Endothelial cell of umbilical vein (primary cell): ENCODE data around the gene KRT1. TPM values are rescaled to one million over a fixed set of nuclear protein-coding genes. Genes with fewer than 3 reads are reported as not detected.

Source experiments
- BruUV-seq: library from RNA; stranded (reverse); fragments of 400-500 nt; replicated peaks from 2 replicates; lab custom pipeline; 2021; lab: Mats Ljungman, UMichigan
- CTCF ChIA-PET: fragments of 300-600, 350-600 bp; sonication (Branson Sonifier 250); formaldehyde crosslinking; loops from one replicate; lab custom pipeline; 2021; ENCODE audit warnings: antibody characterized with exemption, inconsistent platforms; lab: Charles Lee
- POLR2A ChIA-PET: fragments of 300-600, 350-600 bp; sonication (Branson Sonifier 250); formaldehyde crosslinking; loops from one replicate; lab custom pipeline; 2021; ENCODE audit warnings: antibody characterized with exemption, inconsistent platforms; lab: Charles Lee
- DNase-seq: peaks from one replicate; pipeline ENCODE4 v3.0.0-alpha.2; 2011; ENCODE audit warnings: low read depth, low spot score
- FAIRE-seq: peaks from 2 replicates; lab custom pipeline; 2011; peaks lifted over from hg19 to GRCh38; lab: Jason Lieb, UNC
- H2AFZ ChIP-seq: 2 replicates; pipeline ENCODE4 v1.6.0; 2012; ENCODE audit warnings: low read depth, low read length, control low read depth, inconsistent platforms
- H3K27ac ChIP-seq: 2 replicates; pipeline ENCODE4 v1.5.1; 2011; ENCODE audit warnings: low read depth, mild to moderate bottlenecking, control low read depth, low read length, moderate library complexity; ENCODE audit not compliant: insufficient read depth
- H3K27me3 ChIP-seq, 2 experiments: 2 replicates each; pipeline versions ENCODE4 v1.6.0 to v1.6.1; 2011; ENCODE audit warnings: low read length in 2 of 2, mixed read lengths in 1 of 2; ENCODE audit not compliant: control insufficient read depth in 2 of 2, insufficient read depth in 2 of 2
- H3K36me3 ChIP-seq, 2 experiments: 2 replicates in 1 of 2; 3 replicates in 1 of 2; pipeline ENCODE4 v1.5.1; 2011; ENCODE audit warnings: low read length in 2 of 2, mild to moderate bottlenecking in 1 of 2, moderate library complexity in 1 of 2; ENCODE audit not compliant: control insufficient read depth in 2 of 2, insufficient read depth in 2 of 2; ENCODE audit errors: extremely low read depth in 1 of 2
- H3K4me1 ChIP-seq: 3 replicates; pipeline ENCODE4 v1.5.1; 2011; ENCODE audit warnings: mild to moderate bottlenecking, low read length; ENCODE audit not compliant: control insufficient read depth, insufficient read depth; ENCODE audit errors: extremely low read depth
- H3K4me2 ChIP-seq: 2 replicates; pipeline ENCODE4 v1.6.1; 2011; ENCODE audit warnings: low read length, control low read depth, mixed read lengths; ENCODE audit not compliant: insufficient read depth
- H3K4me3 ChIP-seq, 3 experiments: fragments of 200-600 bp in 1 of 3; sonication (generic), shearing (Covaris generic) in 1 of 3; replicated peaks in 1 of 3; 2 replicates each; pipeline ENCODE4 v1.5.1; 2011 to 2016; ENCODE audit warnings: control low read depth in 3 of 3, low read length in 3 of 3, mild to moderate bottlenecking in 2 of 3, inconsistent platforms in 1 of 3, low read depth in 1 of 3, moderate library complexity in 1 of 3; ENCODE audit not compliant: insufficient read depth in 1 of 3
- H3K79me2 ChIP-seq: 2 replicates; pipeline ENCODE4 v1.6.0; 2012; ENCODE audit warnings: low read length, inconsistent platforms; ENCODE audit not compliant: control insufficient read depth, insufficient read depth
- H3K9ac ChIP-seq: replicated peaks from 2 replicates; pipeline ENCODE3; 2011; ENCODE audit warnings: low read length, control low read depth; ENCODE audit not compliant: insufficient read depth; ENCODE audit errors: extremely low read depth
- H3K9me1 ChIP-seq: replicated peaks from 3 replicates; pipeline ENCODE4 v1.6.0; 2011; ENCODE audit warnings: mild to moderate bottlenecking, low read length; ENCODE audit not compliant: control insufficient read depth, insufficient read depth; ENCODE audit errors: extremely low read depth
- H3K9me3 ChIP-seq: replicated peaks from 2 replicates; pipeline ENCODE4 v1.5.1; 2012; ENCODE audit warnings: low read length, inconsistent platforms; ENCODE audit not compliant: control insufficient read depth, insufficient read depth
- H4K20me1 ChIP-seq: replicated peaks from 2 replicates; pipeline ENCODE3; 2011; ENCODE audit warnings: mild to moderate bottlenecking, low read length; ENCODE audit not compliant: control insufficient read depth, insufficient read depth; ENCODE audit errors: extremely low read depth
- EZH2 ChIP-seq: IDR thresholded peaks from 2 replicates; pipeline ENCODE4 v1.6.1; 2012; ENCODE audit warnings: borderline replicate concordance, low read depth, mild to moderate bottlenecking, moderate library complexity, low read length, inconsistent platforms; ENCODE audit not compliant: severe bottlenecking
- FOS ChIP-seq: IDR thresholded peaks from 2 replicates; pipeline ENCODE4 v1.6.1; 2011; ENCODE audit warnings: mild to moderate bottlenecking, low read length, moderate library complexity, borderline replicate concordance; ENCODE audit not compliant: insufficient read depth
- GATA2 ChIP-seq: IDR thresholded peaks from 2 replicates; pipeline ENCODE4 v1.7.0; 2011; ENCODE audit warnings: low read depth, mild to moderate bottlenecking, moderate library complexity, mixed read lengths, low read length; ENCODE audit not compliant: insufficient read length, insufficient read depth
- JUN ChIP-seq: IDR thresholded peaks from 2 replicates; pipeline ENCODE4 v1.6.1; 2011; ENCODE audit warnings: borderline replicate concordance, low read depth; ENCODE audit not compliant: insufficient read length, insufficient read depth
- MYC ChIP-seq: IDR thresholded peaks from one replicate; pipeline ENCODE4 v1.6.1; 2011; ENCODE audit warnings: mild to moderate bottlenecking, low read depth, low read length
- POLR2A ChIP-seq: IDR thresholded peaks from 2 replicates; pipeline ENCODE4 v1.6.1; 2012; ENCODE audit warnings: low read depth, mild to moderate bottlenecking, control low read depth, low read length
- POLR2AphosphoS5 ChIP-seq: IDR thresholded peaks from 2 replicates; pipeline ENCODE4 v1.6.1; 2012; ENCODE audit warnings: low read depth, mild to moderate bottlenecking, control low read depth, low read length, moderate library complexity; ENCODE audit not compliant: insufficient read depth
- dilution Hi-C: fragments of 300-500 bp; cut with MboI; formaldehyde crosslinking; loops from one replicate; pipeline ENCODE4 v1.15.0; 2019; ENCODE audit warnings: low sequenced_read_pairs; ENCODE audit not compliant: extremely low pct_ligation_motif_present
- intact Hi-C: fragments of 100-400 bp; cut with micrococcal nuclease; formaldehyde crosslinking; loops from one replicate; pipeline ENCODE4 v1.10.0; 2022
- polyA plus RNA-seq, 4 experiments: library from polyadenylated mRNA; depleted of rRNA in 3 of 4; stranded (reverse) in 3 of 4; unstranded in 1 of 4; fragments of >200 nt; gene quantifications; 2 replicates each; pipeline versions ENCODE4 v1.2.1 to v1.2.3, GENCODE V29; 2011 to 2012; ENCODE audit warnings: missing spikeins in 1 of 4
- total RNA-seq: library from RNA; stranded (reverse); gene quantifications from 2 replicates; pipeline ENCODE4 v1.2.3, GENCODE V29; 2021
- TF ChIP-seq, protein P1 (sequence below), 2 donors: IDR thresholded peaks; 1 replicate in 1 of 2; 2 replicates in 1 of 2; pipeline ENCODE4 v1.5.1; 2011; ENCODE audit warnings: low read length in 2 of 2, mild to moderate bottlenecking in 2 of 2, moderate library complexity in 2 of 2, control low read depth in 1 of 2, inconsistent platforms in 1 of 2, low read depth in 1 of 2; ENCODE audit not compliant: insufficient read depth in 1 of 2; ENCODE audit errors: extremely low read depth in 1 of 2
- TF ChIP-seq, protein P2 (sequence below): IDR thresholded peaks from 2 replicates; pipeline ENCODE4 v1.6.1; 2011; ENCODE audit not compliant: insufficient read depth, insufficient read length

KRT1 gene
- total and polyA plus RNA-seq, 2 donors (not counting 3 experiments of a cell fraction or from before 2014, with no cell fraction given) = not detected

DNA sequence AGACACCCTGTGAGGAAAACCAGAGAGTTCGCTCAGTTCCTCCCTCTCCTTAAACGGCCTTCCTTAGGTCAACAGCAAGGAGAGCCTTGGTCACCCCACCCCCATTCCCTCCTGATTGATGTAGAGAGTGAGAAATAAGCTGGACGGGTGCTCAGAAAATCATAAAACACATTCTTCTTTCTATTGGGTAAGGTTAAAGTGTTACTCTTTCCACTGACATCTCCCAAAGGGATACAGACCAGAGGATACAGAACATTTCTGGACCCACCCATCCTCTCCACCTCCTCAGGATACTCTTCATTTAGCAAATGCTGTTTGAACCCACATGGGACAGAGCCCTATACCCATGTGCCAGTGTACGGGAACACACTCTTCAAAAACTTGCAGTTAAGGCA lies 34.7 kb upstream of the KRT1 start:
- TF ChIP-seq POLR2AphosphoS5 = no peak
- TF ChIP-seq EZH2 = no peak
- no peak for TF ChIP-seq FOS
- TF ChIP-seq, protein P1, sequence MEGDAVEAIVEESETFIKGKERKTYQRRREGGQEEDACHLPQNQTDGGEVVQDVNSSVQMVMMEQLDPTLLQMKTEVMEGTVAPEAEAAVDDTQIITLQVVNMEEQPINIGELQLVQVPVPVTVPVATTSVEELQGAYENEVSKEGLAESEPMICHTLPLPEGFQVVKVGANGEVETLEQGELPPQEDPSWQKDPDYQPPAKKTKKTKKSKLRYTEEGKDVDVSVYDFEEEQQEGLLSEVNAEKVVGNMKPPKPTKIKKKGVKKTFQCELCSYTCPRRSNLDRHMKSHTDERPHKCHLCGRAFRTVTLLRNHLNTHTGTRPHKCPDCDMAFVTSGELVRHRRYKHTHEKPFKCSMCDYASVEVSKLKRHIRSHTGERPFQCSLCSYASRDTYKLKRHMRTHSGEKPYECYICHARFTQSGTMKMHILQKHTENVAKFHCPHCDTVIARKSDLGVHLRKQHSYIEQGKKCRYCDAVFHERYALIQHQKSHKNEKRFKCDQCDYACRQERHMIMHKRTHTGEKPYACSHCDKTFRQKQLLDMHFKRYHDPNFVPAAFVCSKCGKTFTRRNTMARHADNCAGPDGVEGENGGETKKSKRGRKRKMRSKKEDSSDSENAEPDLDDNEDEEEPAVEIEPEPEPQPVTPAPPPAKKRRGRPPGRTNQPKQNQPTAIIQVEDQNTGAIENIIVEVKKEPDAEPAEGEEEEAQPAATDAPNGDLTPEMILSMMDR (IDR thresholded peaks at IDR 0.05; ENCODE audit: extremely low read depth in 1 of 2, insufficient read depth in 1 of 2, low read depth in 1 of 2, low read length in 2 of 2) = no peak
- TF ChIP-seq JUN = no peak
- TF ChIP-seq, protein P2, sequence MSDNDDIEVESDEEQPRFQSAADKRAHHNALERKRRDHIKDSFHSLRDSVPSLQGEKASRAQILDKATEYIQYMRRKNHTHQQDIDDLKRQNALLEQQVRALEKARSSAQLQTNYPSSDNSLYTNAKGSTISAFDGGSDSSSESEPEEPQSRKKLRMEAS = no peak
- TF ChIP-seq GATA2 = no peak
- no peak for TF ChIP-seq POLR2A
- TF ChIP-seq MYC = no peak
- dilution Hi-C loops = no loop called here
- no peak overlapping the region for H3K4me2 ChIP-seq
- ChIA-PET POLR2A (no interaction called here), CTCF (no interaction called here)
- H3K27ac ChIP-seq = no peak overlapping the region
- no peak overlapping the region for H3K9ac ChIP-seq
- H3K9me3 ChIP-seq = no peaks in the 10 kb centered on the region
- DNase-seq = no peak
- no peak overlapping the region for H3K4me3 ChIP-seq
- H3K9me1 ChIP-seq = no peaks in the 10 kb centered on the region
- no peaks in the 10 kb centered on the region for H3K36me3 ChIP-seq
- H3K27me3 ChIP-seq = peaks cover 24 to 30% of the 10 kb centered on the region in 2 experiments
- no TSS peak for BruUV-seq
- no peak for FAIRE-seq
- no peaks in the 10 kb centered on the region for H3K79me2 ChIP-seq
- H3K4me1 ChIP-seq = no peaks in the 10 kb centered on the region
- H2AFZ ChIP-seq = no peak overlapping the region
- H4K20me1 ChIP-seq = no peaks in the 10 kb centered on the region
- intact Hi-C loops = no loop called here
